ENCODE measurements around the gene FHOD1.

The FHOD1 gene

GRCh38 chr16:67277294-67277998 lies 30.2 kb upstream of the FHOD1 start:
- no peak for DNase-seq

- DNase-seq, result no peak
These were observed 28.0 kb upstream of the FHOD1 start for GRCh38 chr16:67275321-67275720.

- no peak for DNase-seq
These were observed 24.2 kb upstream of the FHOD1 start for GRCh38 chr16:67271446-67271845.

- DNase-seq, result no peak
These were observed 23.7 kb upstream of the FHOD1 start for GRCh38 chr16:67270931-67271338.

- DNase-seq, result no peak
These were observed 22.5 kb upstream of the FHOD1 start for GRCh38 chr16:67269766-67270165.

GRCh38 chr16:67268136-67268579 lies 20.9 kb upstream of the FHOD1 start:
- no peak for DNase-seq

- no peak for DNase-seq
These were observed 18.6 kb upstream of the FHOD1 start for GRCh38 chr16:67265834-67266233.

GRCh38 chr16:67264866-67265265 lies 17.6 kb upstream of the FHOD1 start:
- no peak for DNase-seq

GRCh38 chr16:67264277-67264676 lies 17.0 kb upstream of the FHOD1 start:
- DNase-seq, result no peak

GRCh38 chr16:67263201-67263600 lies 15.9 kb upstream of the FHOD1 start:
- DNase-seq, result no peak

GRCh38 chr16:67260426-67261063 lies 13.3 kb upstream of the FHOD1 start:
- no peak for DNase-seq

GRCh38 chr16:67259705-67260104 lies 12.4 kb upstream of the FHOD1 start:
- DNase-seq, result no peak

GRCh38 chr16:67258161-67258835 lies 11.0 kb upstream of the FHOD1 start:
- DNase-seq, result no peak

- no peak for DNase-seq
These were observed 10.3 kb upstream of the FHOD1 start for GRCh38 chr16:67257486-67258160.

- DNase-seq, result no peak
These were observed 9.5 kb upstream of the FHOD1 start for GRCh38 chr16:67256701-67257230.

- no peak for DNase-seq
These were observed 8.4 kb upstream of the FHOD1 start for GRCh38 chr16:67255553-67256221.

GRCh38 chr16:67254801-67255552 lies 7.7 kb upstream of the FHOD1 start:
- no peak for DNase-seq

- DNase-seq, result no peak
These were observed 5.6 kb upstream of the FHOD1 start for GRCh38 chr16:67252609-67253497.

GRCh38 chr16:67250045-67250327 lies 2.7 kb upstream of the FHOD1 start:
- DNase-seq, result no peak

- DNase-seq, result no peak
These were observed 2.1 kb upstream of the FHOD1 start for GRCh38 chr16:67249178-67250044.
